GM19035 (cell line): Measurements from ENCODE around the gene LRPAP1.
"Not testable (repeated sequence)": the region's sequence is repeated elsewhere in the genome, so short reads cannot be mapped to it uniquely, and the experiment has no call there.

Source experiments
- ATAC-seq: cut with Tn5 transposase; IDR thresholded peaks from one replicate; pipeline ENCODE4 v1.9.1; 2021; ENCODE audit not compliant: unreplicated experiment

The LRPAP1 gene

GRCh38 chr4:3519468-3520264, 12.6 kb downstream of the LRPAP1 start:
- ATAC-seq: no peak

DNA sequence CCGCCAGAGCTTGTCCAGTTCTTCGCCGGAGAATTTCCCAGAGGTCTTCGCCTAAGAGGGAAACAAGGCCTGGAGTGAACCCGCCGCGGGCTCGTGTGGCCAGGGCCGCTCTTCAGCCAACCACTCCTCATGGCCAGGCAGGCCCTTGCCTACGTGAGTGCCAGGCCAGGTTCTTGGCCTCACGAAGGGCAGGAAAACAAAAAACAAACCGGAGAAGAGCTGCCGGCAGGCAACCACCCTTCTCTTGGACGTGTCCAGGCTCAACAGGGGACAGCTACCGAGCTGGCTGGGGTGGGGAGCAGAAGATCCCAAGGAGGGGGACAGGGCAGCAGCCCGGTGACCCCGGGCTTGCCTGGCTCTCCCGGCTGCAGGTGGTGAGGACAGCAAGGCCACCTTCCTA, 13.3 kb downstream of the LRPAP1 start:
- no peak for ATAC-seq

DNA sequence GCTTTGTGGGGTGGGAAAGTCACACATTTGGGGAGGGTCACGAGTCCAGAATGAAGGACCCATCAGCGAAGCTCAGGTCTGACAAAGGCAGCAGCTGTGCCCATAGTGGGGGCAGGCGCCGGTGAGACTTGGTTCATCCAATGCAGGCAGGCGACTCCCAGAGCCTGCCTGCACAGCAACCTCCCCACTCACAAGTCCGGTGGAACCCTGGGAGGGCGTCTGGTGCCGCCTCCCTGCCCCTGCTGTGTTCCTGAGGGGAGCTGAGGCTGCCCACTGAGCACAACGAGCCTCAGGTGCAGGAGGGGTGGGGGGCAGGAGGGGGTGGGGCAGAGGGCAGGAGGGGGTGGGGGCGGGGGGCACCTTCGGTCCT, 13.7 kb downstream of the LRPAP1 start:
- no peak for ATAC-seq

DNA sequence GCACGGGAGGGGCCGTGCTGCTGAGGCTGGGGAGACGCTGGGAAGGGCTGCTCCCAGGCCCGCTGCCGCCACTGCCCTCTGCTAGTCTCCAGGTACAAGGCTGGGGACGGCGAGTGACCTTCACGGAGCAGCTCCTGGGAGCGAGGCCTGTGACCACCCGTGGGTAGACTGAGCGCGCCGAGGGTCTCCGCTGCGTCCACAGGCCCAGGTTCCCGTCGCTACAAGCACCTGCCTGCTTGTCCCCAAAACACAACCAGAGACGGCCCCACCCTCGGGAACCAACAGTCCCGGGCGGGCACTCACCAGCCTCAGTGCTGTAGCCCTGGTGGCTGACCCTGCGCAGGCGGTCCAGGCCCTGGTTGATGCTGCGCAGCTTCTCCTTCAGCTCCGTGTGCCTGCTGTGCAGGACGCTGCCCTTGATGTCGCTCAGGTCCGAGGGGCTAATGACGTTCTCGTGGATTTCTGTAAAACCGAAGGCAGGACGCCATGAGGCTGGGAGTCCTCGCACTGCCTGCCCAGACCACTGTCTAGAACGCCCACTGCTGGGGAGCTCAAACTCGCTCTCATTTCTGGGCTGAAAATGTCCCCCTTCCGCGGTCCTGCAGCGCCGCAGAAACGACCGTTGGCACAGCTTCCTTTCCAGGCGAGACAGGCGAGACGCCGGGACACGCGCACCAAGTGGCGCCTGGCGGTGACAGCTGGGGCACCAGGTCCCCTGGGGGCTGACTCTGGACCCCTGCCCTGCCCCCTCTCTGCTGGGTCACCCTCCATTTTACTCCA, 14.3 kb downstream of the LRPAP1 start:
- no peak for ATAC-seq

DNA sequence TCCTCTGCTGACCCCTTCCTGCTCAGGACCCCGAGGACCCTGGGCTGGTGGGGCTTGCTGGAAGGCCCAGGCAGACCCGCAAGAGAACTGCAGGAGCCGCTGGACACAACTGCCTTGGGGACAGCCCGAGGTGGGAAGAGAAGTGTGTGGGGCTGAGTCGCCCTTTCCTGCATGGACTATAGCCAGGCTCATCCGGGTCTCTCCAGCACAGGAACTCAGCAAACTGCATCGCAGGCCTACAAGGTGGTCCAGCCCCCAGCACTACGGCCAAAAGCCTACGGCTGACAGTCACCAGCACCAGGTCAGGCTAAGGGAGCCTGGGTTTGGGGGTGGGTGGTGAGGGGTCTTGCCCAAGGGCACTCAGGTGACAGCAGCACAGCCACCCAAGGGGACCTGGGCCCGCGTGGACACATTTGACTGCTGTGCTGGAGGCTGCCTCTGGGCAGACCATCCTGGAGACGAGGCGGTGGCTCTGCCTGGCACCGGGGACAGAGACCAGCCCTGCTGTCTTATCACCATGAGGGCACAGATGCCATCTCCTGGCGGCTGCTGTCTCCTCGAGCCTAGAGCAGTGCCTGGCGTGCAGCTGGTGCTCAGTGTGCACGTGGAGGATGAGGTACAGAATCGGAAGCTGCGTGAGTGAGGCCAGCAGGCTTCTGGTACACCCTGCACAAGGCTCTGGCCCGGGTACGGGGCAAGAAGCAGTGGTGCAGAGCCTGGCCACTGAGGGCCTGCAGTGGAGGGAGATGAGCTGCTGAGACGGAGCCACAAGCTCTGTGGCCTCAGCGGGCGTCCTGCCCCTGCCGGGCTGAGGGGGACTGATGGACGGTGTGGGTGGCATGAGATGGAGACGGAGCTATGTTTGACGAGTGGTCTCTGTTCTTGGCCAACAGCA, 15.1 kb downstream of the LRPAP1 start:
- no peak for ATAC-seq

DNA sequence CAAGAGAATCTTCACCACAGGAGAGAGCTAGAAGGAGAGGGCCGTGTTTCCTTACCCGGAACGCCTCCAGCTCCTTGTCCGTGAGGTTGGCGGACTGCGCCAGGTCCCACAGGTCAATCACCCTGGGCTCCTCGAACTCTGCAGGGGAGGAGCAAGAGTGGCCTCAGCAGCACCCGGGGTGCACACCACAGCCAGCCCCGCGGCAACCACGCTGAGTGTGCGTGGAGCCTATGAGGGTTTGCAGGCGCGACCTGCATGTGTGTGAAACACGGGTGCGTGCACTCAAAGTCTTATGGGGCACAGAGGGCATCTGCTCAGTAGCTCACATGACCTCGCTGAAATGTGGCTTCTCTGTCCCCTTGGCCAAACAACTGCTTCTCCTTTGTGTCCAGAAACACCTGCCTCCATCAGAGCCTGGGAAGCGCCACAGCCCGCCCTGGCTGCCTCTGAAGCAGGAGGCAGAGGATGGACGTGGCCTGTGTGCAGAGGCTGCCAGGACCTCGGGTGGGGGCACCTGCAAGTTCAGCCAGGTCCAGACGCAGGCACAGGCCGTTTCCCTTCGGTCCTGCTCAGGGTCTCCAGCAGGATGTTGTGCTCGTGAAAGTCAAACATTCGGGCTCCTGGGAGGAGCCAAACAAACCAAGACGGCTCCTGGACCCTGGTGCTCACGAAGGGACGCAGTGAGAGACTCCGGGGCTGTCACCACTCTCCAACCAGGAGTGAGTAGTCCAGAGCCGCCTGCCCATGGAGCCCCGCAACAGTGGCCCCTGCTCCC, 16.0 kb downstream of the LRPAP1 start:
- ATAC-seq: no peak

GRCh38 chr4:3515646-3516045, 16.6 kb downstream of the LRPAP1 start:
- no peak for ATAC-seq

GRCh38 chr4:3514806-3515501, 17.3 kb downstream of the LRPAP1 start:
- no peak for ATAC-seq

DNA sequence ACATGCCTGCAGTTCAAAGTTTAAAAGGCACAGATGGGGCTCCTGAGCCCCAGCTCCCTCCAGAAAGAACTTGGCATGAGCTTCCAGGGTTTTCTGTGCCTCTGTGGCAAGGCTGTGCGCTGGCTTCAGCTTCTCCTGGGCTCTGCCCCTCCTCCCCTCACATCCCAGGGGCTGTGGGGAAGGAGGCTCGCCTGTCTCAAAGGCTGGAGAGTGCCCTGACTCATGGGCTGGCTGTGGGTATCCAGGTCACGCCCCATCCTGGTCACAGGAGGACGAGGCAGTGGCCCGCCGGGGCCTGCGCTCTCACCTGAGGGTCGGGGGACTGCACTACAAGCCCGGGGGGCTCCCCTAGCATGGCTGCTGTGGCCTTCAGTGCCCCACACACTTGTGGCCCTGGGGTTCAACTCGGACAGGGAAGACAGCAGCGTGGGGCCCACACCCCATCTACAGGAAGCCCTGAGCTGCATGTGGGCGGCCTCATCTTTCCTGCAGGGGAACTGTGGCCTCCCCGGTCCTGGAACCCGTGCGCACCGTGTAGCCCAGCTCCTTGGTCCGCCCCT, 17.9 kb downstream of the LRPAP1 start:
- ATAC-seq: no peak

- ATAC-seq: no peak
Observed at GRCh38 chr4:3513807-3514206, 18.4 kb downstream of the LRPAP1 start.

GRCh38 chr4:3512719-3513118, 19.5 kb downstream of the LRPAP1 start:
- no peak for ATAC-seq

GRCh38 chr4:3512279-3512678, 19.9 kb downstream of the LRPAP1 start:
- no peak for ATAC-seq

- ATAC-seq: not testable (repeated sequence)
Observed at GRCh38 chr4:3511601-3512000, 20.6 kb downstream of the LRPAP1 start.

DNA sequence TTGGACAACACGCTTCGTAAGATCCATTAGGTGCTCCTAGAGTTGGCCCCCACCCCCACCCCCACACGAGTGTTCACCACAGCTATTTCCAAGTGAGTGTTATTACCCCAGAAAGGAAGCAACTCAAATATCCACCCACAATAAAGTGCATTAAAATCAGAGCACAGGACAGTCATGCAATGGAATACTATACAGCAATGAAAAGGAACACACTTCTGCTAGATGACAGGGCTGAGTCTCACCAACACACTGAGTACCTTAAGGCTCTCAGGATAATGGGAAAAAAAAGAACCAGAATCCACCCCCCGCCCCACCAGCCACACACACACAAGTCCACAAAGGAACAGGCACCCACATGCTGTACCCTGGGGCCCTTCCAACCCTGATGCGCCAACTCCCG, 21.0 kb downstream of the LRPAP1 start:
- ATAC-seq: no peak

DNA sequence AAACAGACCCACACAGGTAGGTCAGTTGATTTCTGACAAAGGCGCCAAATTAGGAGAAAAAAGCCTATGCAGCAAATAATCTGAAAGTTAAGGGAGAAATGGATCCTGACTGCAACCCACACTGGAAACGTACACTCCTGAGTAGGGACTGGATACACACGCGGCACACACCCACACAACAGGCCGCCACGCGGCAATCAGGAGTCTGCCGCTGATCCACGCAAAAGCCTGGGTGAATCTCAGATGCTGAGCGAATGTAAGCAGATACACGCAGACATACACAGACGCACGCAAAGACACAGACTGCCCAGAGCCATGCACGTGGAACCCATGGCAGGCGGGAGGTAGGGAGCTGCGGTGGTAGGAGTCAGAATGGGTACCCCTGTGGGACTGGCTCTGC, 21.7 kb downstream of the LRPAP1 start:
- ATAC-seq: no peak

- no peak for ATAC-seq
Observed at GRCh38 chr4:3508542-3508941, 23.7 kb downstream of the LRPAP1 start.

DNA sequence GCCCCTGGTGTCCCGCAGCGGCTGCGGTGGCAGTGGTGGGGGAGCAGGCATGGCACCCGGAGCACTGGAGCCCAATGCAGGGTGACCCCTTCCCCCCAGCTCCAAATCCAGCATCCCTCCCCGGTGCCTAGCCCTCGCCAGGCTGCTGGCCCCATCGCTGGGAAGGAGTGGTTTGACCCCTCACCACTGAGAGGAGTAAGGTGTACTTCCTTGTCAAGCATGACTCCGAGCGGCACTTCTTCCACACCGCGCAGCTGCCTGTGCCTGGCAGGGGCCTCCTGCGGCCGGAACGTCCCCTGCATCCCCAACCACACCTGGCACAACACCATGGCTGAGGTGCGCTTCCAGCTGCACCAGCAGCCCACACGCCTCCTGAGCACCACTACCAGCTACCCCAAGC, 27.0 kb downstream of the LRPAP1 start:
- no peak for ATAC-seq

- ATAC-seq: no peak
Observed at GRCh38 chr4:3502941-3503936, 29.0 kb downstream of the LRPAP1 start.
